Measurements from ENCODE around the gene BRD3. TPM values are rescaled to one million over a fixed set of nuclear protein-coding genes. Genes with fewer than 3 reads are reported as not detected.

The BRD3 gene
- total RNA-seq, 1 experiment from 2014 or later, result 1.7 TPM

- in situ Hi-C loops (cut with HindIII; ENCODE audit: low pct_unique_long_range_greater_than_20kb, low sequenced_read_pairs), result no loop called here
- no peak for DNase-seq (ENCODE audit: low read depth, low spot score)
Observed at GRCh38 chr9:134046894-134047681, 20.7 kb downstream of the BRD3 start.

- in situ Hi-C loops (cut with HindIII; ENCODE audit: low pct_unique_long_range_greater_than_20kb, low sequenced_read_pairs), result no loop called here
Observed at GRCh38 chr9:134045841-134046544, 21.8 kb downstream of the BRD3 start.

GRCh38 chr9:134044944-134045343, 22.9 kb downstream of the BRD3 start:
- no peak for DNase-seq (ENCODE audit: low read depth, low spot score)
- in situ Hi-C loops (cut with HindIII; ENCODE audit: low pct_unique_long_range_greater_than_20kb, low sequenced_read_pairs), result no loop called here

More at GRCh38 chr9:134045841-134046544, 21.8 kb downstream of the BRD3 start:
- no peak for DNase-seq (ENCODE audit: low read depth, low spot score)

GRCh38 chr9:134043531-134043988, 24.3 kb downstream of the BRD3 start:
- in situ Hi-C loops (cut with HindIII; ENCODE audit: low pct_unique_long_range_greater_than_20kb, low sequenced_read_pairs), result no loop called here
- no peak for DNase-seq (ENCODE audit: low read depth, low spot score)

GRCh38 chr9:134041649-134041962, 26.2 kb downstream of the BRD3 start:
- no peak for DNase-seq (ENCODE audit: low read depth, low spot score)
- in situ Hi-C loops (cut with HindIII; ENCODE audit: low pct_unique_long_range_greater_than_20kb, low sequenced_read_pairs), result no loop called here

GRCh38 chr9:134040781-134041648, 26.8 kb downstream of the BRD3 start:
- in situ Hi-C loops (cut with HindIII; ENCODE audit: low pct_unique_long_range_greater_than_20kb, low sequenced_read_pairs), result no loop called here
- no peak for DNase-seq (ENCODE audit: low read depth, low spot score)

GRCh38 chr9:134040176-134040565, 27.7 kb downstream of the BRD3 start:
- in situ Hi-C loops (cut with HindIII; ENCODE audit: low pct_unique_long_range_greater_than_20kb, low sequenced_read_pairs), result no loop called here
- no peak for DNase-seq (ENCODE audit: low read depth, low spot score)

- DNase-seq (ENCODE audit: low read depth, low spot score), result no peak
- in situ Hi-C loops (cut with HindIII; ENCODE audit: low pct_unique_long_range_greater_than_20kb, low sequenced_read_pairs), result no loop called here
Observed at GRCh38 chr9:134039386-134040175, 28.2 kb downstream of the BRD3 start.

- in situ Hi-C loops (cut with HindIII; ENCODE audit: low pct_unique_long_range_greater_than_20kb, low sequenced_read_pairs), result no loop called here
- no peak for DNase-seq (ENCODE audit: low read depth, low spot score)
Observed at GRCh38 chr9:134037641-134038040, 30.2 kb downstream of the BRD3 start.

- in situ Hi-C loops (cut with HindIII; ENCODE audit: low pct_unique_long_range_greater_than_20kb, low sequenced_read_pairs), result no loop called here
- no peak for DNase-seq (ENCODE audit: low read depth, low spot score)
Observed at GRCh38 chr9:134036130-134036529, 31.7 kb downstream of the BRD3 start.

GRCh38 chr9:134035041-134036039, 32.5 kb downstream of the BRD3 start:
- in situ Hi-C loops (cut with HindIII; ENCODE audit: low pct_unique_long_range_greater_than_20kb, low sequenced_read_pairs), result no loop called here
- DNase-seq (ENCODE audit: low read depth, low spot score), result no peak

- in situ Hi-C loops (cut with HindIII; ENCODE audit: low pct_unique_long_range_greater_than_20kb, low sequenced_read_pairs), result no loop called here
- no peak for DNase-seq (ENCODE audit: low read depth, low spot score)
Observed at GRCh38 chr9:134034215-134035040, 33.4 kb downstream of the BRD3 start.

GRCh38 chr9:134033516-134034214, 34.2 kb downstream of the BRD3 start:
- in situ Hi-C loops (cut with HindIII; ENCODE audit: low pct_unique_long_range_greater_than_20kb, low sequenced_read_pairs), result no loop called here
- DNase-seq (ENCODE audit: low read depth, low spot score), result no peak

GRCh38 chr9:134032456-134033222, 35.2 kb downstream of the BRD3 start:
- in situ Hi-C loops (cut with HindIII; ENCODE audit: low pct_unique_long_range_greater_than_20kb, low sequenced_read_pairs), result no loop called here
- no peak for DNase-seq (ENCODE audit: low read depth, low spot score)

Measured in SK-MEL-5 (cell line).